OCI-LY7 (cell line): ENCODE results near the gene KCNIP1. TPM values are rescaled to one million over a fixed set of nuclear protein-coding genes. Genes with fewer than 3 reads are reported as not detected.

Source experiments
- BruUV-seq: library from RNA; stranded (reverse); fragments of 400-500 nt; replicated peaks from 2 replicates; lab custom pipeline; 2021; lab: Mats Ljungman, UMichigan
- CTCF ChIA-PET: fragments of 300-600 bp; sonication (Branson Sonifier 250); formaldehyde crosslinking; loops from one replicate; lab custom pipeline; 2022; ENCODE audit warnings: antibody characterized with exemption; ENCODE audit not compliant: unreplicated experiment; lab: Charles Lee
- POLR2A ChIA-PET: fragments of 300-600 bp; sonication (Branson Sonifier 250); formaldehyde crosslinking; loops from one replicate; lab custom pipeline; 2022; ENCODE audit warnings: antibody characterized with exemption; lab: Charles Lee
- DNase-seq: peaks from one replicate; pipeline ENCODE4 v3.0.0-alpha.2; 2015; ENCODE audit warnings: low spot score
- H2AFZ ChIP-seq: fragments of 200-600 bp; sonication (generic), shearing (Covaris generic); 2 replicates; pipeline ENCODE4 v1.6.1; 2014; ENCODE audit warnings: mild to moderate bottlenecking, antibody characterized with exemption, low read length, moderate library complexity
- H3K27ac ChIP-seq: fragments of 200-600 bp; sonication (generic); 2 replicates; pipeline ENCODE4 v1.5.1; 2014; ENCODE audit warnings: mixed run types, low read depth, mild to moderate bottlenecking, moderate library complexity, low read length, inconsistent platforms; ENCODE audit not compliant: poor library complexity, severe bottlenecking
- H3K36me3 ChIP-seq: fragments of 200-600 bp; sonication (generic); 2 replicates; pipeline ENCODE4 v1.6.1; 2014; ENCODE audit warnings: mild to moderate bottlenecking, antibody characterized with exemption, low read length, moderate library complexity, mixed read lengths; ENCODE audit not compliant: insufficient read depth
- H3K4me1 ChIP-seq: fragments of 200-600 bp; sonication (generic); 2 replicates; pipeline ENCODE4 v1.5.1; 2014; ENCODE audit warnings: mild to moderate bottlenecking, low read length; ENCODE audit not compliant: insufficient read depth, poor library complexity, severe bottlenecking
- H3K4me2 ChIP-seq: fragments of 200-600 bp; sonication (generic); 2 replicates; pipeline ENCODE4 v1.6.1; 2014; ENCODE audit warnings: mild to moderate bottlenecking, low read length
- H3K4me3 ChIP-seq: fragments of 200-600 bp; sonication (generic); 2 replicates; pipeline ENCODE4 v1.5.1; 2014; ENCODE audit warnings: mild to moderate bottlenecking, low read depth, low read length; ENCODE audit not compliant: poor library complexity, severe bottlenecking
- H3K79me2 ChIP-seq: fragments of 200-600 bp; sonication (generic); 2 replicates; pipeline ENCODE4 v1.6.1; 2016; ENCODE audit warnings: low read depth, mild to moderate bottlenecking, low read length, moderate library complexity, mixed read lengths; ENCODE audit not compliant: insufficient read depth
- H3K9me2 ChIP-seq: fragments of 200-600 bp; sonication (generic); 2 replicates; pipeline ENCODE4 v1.6.1; 2016; ENCODE audit warnings: mild to moderate bottlenecking, low read length, mixed read lengths; ENCODE audit not compliant: insufficient read depth
- H3K9me3 ChIP-seq: fragments of 200-600 bp; sonication (generic); 2 replicates; pipeline ENCODE4 v1.6.1; 2014; ENCODE audit warnings: mild to moderate bottlenecking, mixed run types, low read length, mixed read lengths
- H4K20me1 ChIP-seq: fragments of 200-600 bp; sonication (generic); 2 replicates; pipeline ENCODE4 v1.6.1; 2014; ENCODE audit warnings: mild to moderate bottlenecking, antibody characterized with exemption, low read length, moderate library complexity, mixed read lengths; ENCODE audit not compliant: insufficient read depth
- CTCF ChIP-seq: fragments of 200-600 bp; sonication (generic); conservative IDR thresholded peaks from 2 replicates; pipeline ENCODE4 v1.5.1; 2014; ENCODE audit warnings: mild to moderate bottlenecking, antibody characterized with exemption, low read length, moderate library complexity, mixed read lengths
- EZH2phosphoT487 ChIP-seq: fragments of 200-600 bp; sonication (generic); IDR thresholded peaks from 2 replicates; pipeline ENCODE4 v1.6.1; 2018; ENCODE audit warnings: low read depth, borderline replicate concordance, mild to moderate bottlenecking, mixed run types, antibody characterized with exemption, low read length, moderate library complexity, mixed read lengths
- intact Hi-C: fragments of 100-400 bp; cut with micrococcal nuclease; formaldehyde crosslinking; loops from one replicate; pipeline ENCODE4 v1.10.0; 2022; ENCODE audit not compliant: unreplicated experiment
- total RNA-seq, 2 experiments: library from RNA; depleted of rRNA in 1 of 2; stranded (reverse); fragments of >200 nt in 1 of 2; shearing (Covaris generic) in 1 of 2; gene quantifications; 2 replicates each; pipeline ENCODE4 v1.2.3, GENCODE V29; 2014 to 2022

The KCNIP1 gene
- total RNA-seq, 2 experiments from 2014 or later = not detected

- no peak overlapping the region for H3K4me3 ChIP-seq
- ChIA-PET CTCF (no interaction called here), POLR2A (no interaction called here)
- H3K36me3 ChIP-seq = no peaks in the 10 kb centered on the region
- H3K4me2 ChIP-seq = no peak overlapping the region
- no peaks in the 10 kb centered on the region for H3K4me1 ChIP-seq
- no TSS peak for BruUV-seq
- DNase-seq = no peak
- H3K9me3 ChIP-seq = no peaks in the 10 kb centered on the region
- no peaks in the 10 kb centered on the region for H4K20me1 ChIP-seq
- H2AFZ ChIP-seq = no peak overlapping the region
- intact Hi-C loops = no loop called here
- no peaks in the 10 kb centered on the region for H3K9me2 ChIP-seq
- no peak for TF ChIP-seq EZH2phosphoT487
- no peak for TF ChIP-seq CTCF
- no peak overlapping the region for H3K27ac ChIP-seq
- H3K79me2 ChIP-seq = no peaks in the 10 kb centered on the region
Observed at GRCh38 chr5:170585273-170585948, 81.6 kb downstream of the KCNIP1 start.

GRCh38 chr5:170587808-170588207 is 84.0 kb downstream of the KCNIP1 start:
- CTCF ChIA-PET = no interaction called here
- Histone ChIP-seq H2AFZ (no peak overlapping the region), H3K4me3 (no peak overlapping the region), H3K4me2 (no peak overlapping the region), H4K20me1 (no peaks in the 10 kb centered on the region), H3K79me2 (no peaks in the 10 kb centered on the region), H3K36me3 (no peaks in the 10 kb centered on the region), H3K27ac (no peak overlapping the region), H3K4me1 (no peaks in the 10 kb centered on the region), H3K9me3 (no peaks in the 10 kb centered on the region), H3K9me2 (no peaks in the 10 kb centered on the region)
- DNase-seq = no peak
- BruUV-seq = no TSS peak
- intact Hi-C loops = no loop called here
- TF ChIP-seq EZH2phosphoT487 = no peak
- TF ChIP-seq CTCF = no peak
- POLR2A ChIA-PET = interaction anchor here (0.6 to 0.7 kb wide), 3 partner anchors 11 to 1895 kb away, joined by 3 read pairs; no protein-coding TSS in a partner anchor

- no peaks in the 10 kb centered on the region for H4K20me1 ChIP-seq
- intact Hi-C loops = loop anchor here (10.0 kb wide), 1 partner anchor 75 kb away; no protein-coding TSS in a partner anchor
Observed at GRCh38 chr5:170589643-170590042, 85.8 kb downstream of the KCNIP1 start.

More at GRCh38 chr5:170589643-170590042, 85.8 kb downstream of the KCNIP1 start:
- ChIA-PET CTCF (no interaction called here), POLR2A (no interaction called here)
- Histone ChIP-seq H3K4me3 (no peak overlapping the region), H3K9me2 (no peaks in the 10 kb centered on the region), H3K36me3 (no peaks in the 10 kb centered on the region), H3K4me2 (no peak overlapping the region), H3K79me2 (no peaks in the 10 kb centered on the region), H3K27ac (no peak overlapping the region), H3K9me3 (no peaks in the 10 kb centered on the region), H3K4me1 (no peaks in the 10 kb centered on the region), H2AFZ (no peak overlapping the region)
- TF ChIP-seq EZH2phosphoT487 = no peak
- TF ChIP-seq CTCF = no peak
- BruUV-seq = no TSS peak
- DNase-seq = no peak
